ENCODE measurements around the gene FLACC1.

DNA sequence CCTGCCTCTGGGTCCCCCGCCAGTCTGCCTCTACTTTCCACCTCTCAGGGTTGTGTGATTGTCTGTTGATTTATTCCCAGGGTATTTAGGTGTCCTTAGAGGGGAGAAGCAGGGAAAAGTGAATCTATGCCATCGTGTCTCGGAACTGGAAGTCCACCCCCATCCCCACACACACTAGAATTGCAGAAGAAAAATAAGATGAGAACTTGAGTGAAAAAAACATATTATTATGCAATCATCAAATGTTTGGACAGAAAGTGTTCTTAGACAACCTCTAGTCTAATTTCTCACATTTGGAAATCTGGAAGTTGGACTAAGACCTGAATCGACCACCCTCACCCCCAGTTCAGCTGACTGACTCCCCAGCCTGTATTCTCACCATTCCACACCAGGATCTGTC lies 110.9 kb downstream of the FLACC1 start:
- TF ChIP-seq FOXJ3 (CRISPR knock-in tag; IDR thresholded peaks at IDR 0.05; ENCODE audit: borderline replicate concordance): no peak
- no peak for TF ChIP-seq TCF7 (CRISPR knock-in tag; IDR thresholded peaks at IDR 0.05; ENCODE audit: low read depth)
- TF ChIP-seq, protein P1, sequence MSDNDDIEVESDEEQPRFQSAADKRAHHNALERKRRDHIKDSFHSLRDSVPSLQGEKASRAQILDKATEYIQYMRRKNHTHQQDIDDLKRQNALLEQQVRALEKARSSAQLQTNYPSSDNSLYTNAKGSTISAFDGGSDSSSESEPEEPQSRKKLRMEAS (CRISPR knock-in tag; IDR thresholded peaks at IDR 0.05): no peak
- no peak for TF ChIP-seq SMAD4 (CRISPR knock-in tag; IDR thresholded peaks at IDR 0.05)
- TF ChIP-seq, protein P2, sequence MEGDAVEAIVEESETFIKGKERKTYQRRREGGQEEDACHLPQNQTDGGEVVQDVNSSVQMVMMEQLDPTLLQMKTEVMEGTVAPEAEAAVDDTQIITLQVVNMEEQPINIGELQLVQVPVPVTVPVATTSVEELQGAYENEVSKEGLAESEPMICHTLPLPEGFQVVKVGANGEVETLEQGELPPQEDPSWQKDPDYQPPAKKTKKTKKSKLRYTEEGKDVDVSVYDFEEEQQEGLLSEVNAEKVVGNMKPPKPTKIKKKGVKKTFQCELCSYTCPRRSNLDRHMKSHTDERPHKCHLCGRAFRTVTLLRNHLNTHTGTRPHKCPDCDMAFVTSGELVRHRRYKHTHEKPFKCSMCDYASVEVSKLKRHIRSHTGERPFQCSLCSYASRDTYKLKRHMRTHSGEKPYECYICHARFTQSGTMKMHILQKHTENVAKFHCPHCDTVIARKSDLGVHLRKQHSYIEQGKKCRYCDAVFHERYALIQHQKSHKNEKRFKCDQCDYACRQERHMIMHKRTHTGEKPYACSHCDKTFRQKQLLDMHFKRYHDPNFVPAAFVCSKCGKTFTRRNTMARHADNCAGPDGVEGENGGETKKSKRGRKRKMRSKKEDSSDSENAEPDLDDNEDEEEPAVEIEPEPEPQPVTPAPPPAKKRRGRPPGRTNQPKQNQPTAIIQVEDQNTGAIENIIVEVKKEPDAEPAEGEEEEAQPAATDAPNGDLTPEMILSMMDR (IDR thresholded peaks at IDR 0.05): no peak
- TF ChIP-seq HMGA2 (CRISPR knock-in tag; IDR thresholded peaks at IDR 0.05): no peak
- TF ChIP-seq, protein P3, sequence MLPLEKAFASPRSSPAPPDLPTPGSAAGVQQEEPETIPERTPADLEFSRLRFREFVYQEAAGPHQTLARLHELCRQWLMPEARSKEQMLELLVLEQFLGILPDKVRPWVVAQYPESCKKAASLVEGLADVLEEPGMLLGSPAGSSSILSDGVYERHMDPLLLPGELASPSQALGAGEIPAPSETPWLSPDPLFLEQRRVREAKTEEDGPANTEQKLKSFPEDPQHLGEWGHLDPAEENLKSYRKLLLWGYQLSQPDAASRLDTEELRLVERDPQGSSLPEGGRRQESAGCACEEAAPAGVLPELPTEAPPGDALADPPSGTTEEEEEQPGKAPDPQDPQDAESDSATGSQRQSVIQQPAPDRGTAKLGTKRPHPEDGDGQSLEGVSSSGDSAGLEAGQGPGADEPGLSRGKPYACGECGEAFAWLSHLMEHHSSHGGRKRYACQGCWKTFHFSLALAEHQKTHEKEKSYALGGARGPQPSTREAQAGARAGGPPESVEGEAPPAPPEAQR (CRISPR knock-in tag; IDR thresholded peaks at IDR 0.05): no peak
